HG02623 (cell line): ENCODE measurements around the gene HOXA6.

Experiments used
- ATAC-seq: cut with Tn5 transposase; IDR thresholded peaks from one replicate; pipeline ENCODE4 v1.9.1; 2021; ENCODE audit warnings: moderate library complexity; ENCODE audit not compliant: unreplicated experiment

HOXA6 gene

GRCh38 chr7:27124902-27125689 lies 22.5 kb downstream of the HOXA6 start:
- no peak for ATAC-seq

GRCh38 chr7:27124096-27124901 lies 23.3 kb downstream of the HOXA6 start:
- no peak for ATAC-seq

- ATAC-seq: no peak
Observed at GRCh38 chr7:27123477-27124053, 24.0 kb downstream of the HOXA6 start.

GRCh38 chr7:27123007-27123476 lies 24.5 kb downstream of the HOXA6 start:
- ATAC-seq: no peak

GRCh38 chr7:27122077-27122910 lies 25.3 kb downstream of the HOXA6 start:
- ATAC-seq: no peak

- ATAC-seq: no peak
Observed at GRCh38 chr7:27121684-27122076, 25.9 kb downstream of the HOXA6 start.

GRCh38 chr7:27119412-27119911 lies 28.1 kb downstream of the HOXA6 start:
- ATAC-seq: no peak

GRCh38 chr7:27118580-27118979 lies 29.0 kb downstream of the HOXA6 start:
- ATAC-seq: no peak

- no peak for ATAC-seq
Observed at GRCh38 chr7:27117887-27118491, 29.6 kb downstream of the HOXA6 start.

GRCh38 chr7:27116962-27117886 lies 30.4 kb downstream of the HOXA6 start:
- no peak for ATAC-seq

GRCh38 chr7:27116031-27116961 lies 31.3 kb downstream of the HOXA6 start:
- no peak for ATAC-seq

GRCh38 chr7:27115221-27116026 lies 32.1 kb downstream of the HOXA6 start:
- no peak for ATAC-seq

- ATAC-seq: no peak
Observed at GRCh38 chr7:27114881-27115220, 32.7 kb downstream of the HOXA6 start.

GRCh38 chr7:27113991-27114769 lies 33.4 kb downstream of the HOXA6 start:
- no peak for ATAC-seq

GRCh38 chr7:27112955-27113949 lies 34.3 kb downstream of the HOXA6 start:
- no peak for ATAC-seq
